ENCODE results near the gene AARS2.

AARS2 gene

GRCh38 chr6:44271406-44271723 is 41.8 kb downstream of the AARS2 start:
- no peaks in the 10 kb centered on the region for H3K9me3 ChIP-seq (ENCODE audit: control insufficient read depth in 2 of 2, low read length in 2 of 2)
- H3K4me1 ChIP-seq (ENCODE audit: control insufficient read depth in 2 of 2, insufficient read depth in 2 of 2, low read length in 2 of 2) = peaks cover 0 to 3% of the 10 kb centered on the region in 2 donors
- no peak overlapping the region for H3K9ac ChIP-seq (ENCODE audit: low read depth in 1 of 2, low read length in 2 of 2)
- no peak overlapping the region for H3K4me3 ChIP-seq (ENCODE audit: low read length in 2 of 2)
- H3K27ac ChIP-seq (ENCODE audit: low read depth in 2 of 2, low read length in 2 of 2) = no peak overlapping the region
- no peaks in the 10 kb centered on the region for H3K36me3 ChIP-seq (ENCODE audit: control insufficient read depth in 2 of 2, insufficient read depth in 2 of 2, low read length in 2 of 2)
- H3K27me3 ChIP-seq (ENCODE audit: control insufficient read depth in 2 of 2, insufficient read depth in 2 of 2, low read length in 2 of 2) = peaks cover 51 to 67% of the 10 kb centered on the region in 2 donors

GRCh38 chr6:44270526-44271405 is 42.4 kb downstream of the AARS2 start:
- Histone ChIP-seq H3K27me3 (ENCODE audit: control insufficient read depth in 2 of 2, insufficient read depth in 2 of 2, low read length in 2 of 2) (peaks cover 51 to 61% of the 10 kb centered on the region in 2 donors), H3K36me3 (ENCODE audit: control insufficient read depth in 2 of 2, insufficient read depth in 2 of 2, low read length in 2 of 2) (no peaks in the 10 kb centered on the region), H3K9ac (ENCODE audit: low read depth in 1 of 2, low read length in 2 of 2) (no peak overlapping the region), H3K9me3 (ENCODE audit: control insufficient read depth in 2 of 2, low read length in 2 of 2) (no peaks in the 10 kb centered on the region), H3K27ac (ENCODE audit: low read depth in 2 of 2, low read length in 2 of 2) (no peak overlapping the region), H3K4me1 (ENCODE audit: control insufficient read depth in 2 of 2, insufficient read depth in 2 of 2, low read length in 2 of 2) (peaks cover 0 to 2% of the 10 kb centered on the region in 2 donors), H3K4me3 (ENCODE audit: low read length in 2 of 2) (no peak overlapping the region)

- no peaks in the 10 kb centered on the region for H3K36me3 ChIP-seq (ENCODE audit: control insufficient read depth in 2 of 2, insufficient read depth in 2 of 2, low read length in 2 of 2)
- H3K27ac ChIP-seq (ENCODE audit: low read depth in 2 of 2, low read length in 2 of 2) = no peak within 1 kb of the TSS
- peaks cover 0 to under 1% of the 10 kb centered on the region in 2 donors for H3K4me1 ChIP-seq (ENCODE audit: control insufficient read depth in 2 of 2, insufficient read depth in 2 of 2, low read length in 2 of 2)
- H3K4me3 ChIP-seq (ENCODE audit: low read length in 2 of 2) = no peak within 1 kb of the TSS
- H3K27me3 ChIP-seq (ENCODE audit: control insufficient read depth in 2 of 2, insufficient read depth in 2 of 2, low read length in 2 of 2) = peaks cover 46 to 53% of the 10 kb centered on the region in 2 donors
- H3K9me3 ChIP-seq (ENCODE audit: control insufficient read depth in 2 of 2, low read length in 2 of 2) = no peaks in the 10 kb centered on the region
- no peak within 1 kb of the TSS for H3K9ac ChIP-seq (ENCODE audit: low read depth in 1 of 2, low read length in 2 of 2)
Measured at GRCh38 chr6:44269921-44270525, 43.1 kb downstream of the AARS2 start, which contains the start of gene TMEM151B. Gene TMEM151B, plus strand, starts transcription at chr6:44270450. Its CDS starts 293 bp downstream, at chr6:44270743.

- no peaks in the 10 kb centered on the region for H3K9me3 ChIP-seq (ENCODE audit: control insufficient read depth in 2 of 2, low read length in 2 of 2)
- no peak overlapping the region for H3K9ac ChIP-seq (ENCODE audit: low read depth in 1 of 2, low read length in 2 of 2)
- no peaks in the 10 kb centered on the region for H3K36me3 ChIP-seq (ENCODE audit: control insufficient read depth in 2 of 2, insufficient read depth in 2 of 2, low read length in 2 of 2)
- H3K27ac ChIP-seq (ENCODE audit: low read depth in 2 of 2, low read length in 2 of 2) = no peak overlapping the region
- H3K4me1 ChIP-seq (ENCODE audit: control insufficient read depth in 2 of 2, insufficient read depth in 2 of 2, low read length in 2 of 2) = peaks cover 6 to 7% of the 10 kb centered on the region in 2 donors
- peaks cover 44 to 50% of the 10 kb centered on the region in 2 donors for H3K27me3 ChIP-seq (ENCODE audit: control insufficient read depth in 2 of 2, insufficient read depth in 2 of 2, low read length in 2 of 2)
- no peak overlapping the region for H3K4me3 ChIP-seq (ENCODE audit: low read length in 2 of 2)
Measured at GRCh38 chr6:44269178-44269920, 43.8 kb downstream of the AARS2 start.

GRCh38 chr6:44268095-44268628 is 45.0 kb downstream of the AARS2 start:
- no peak overlapping the region for H3K27ac ChIP-seq (ENCODE audit: low read depth in 2 of 2, low read length in 2 of 2)
- H3K36me3 ChIP-seq (ENCODE audit: control insufficient read depth in 2 of 2, insufficient read depth in 2 of 2, low read length in 2 of 2) = no peaks in the 10 kb centered on the region
- H3K9me3 ChIP-seq (ENCODE audit: control insufficient read depth in 2 of 2, low read length in 2 of 2) = no peaks in the 10 kb centered on the region
- no peak overlapping the region for H3K9ac ChIP-seq (ENCODE audit: low read depth in 1 of 2, low read length in 2 of 2)
- H3K4me1 ChIP-seq (ENCODE audit: control insufficient read depth in 2 of 2, insufficient read depth in 2 of 2, low read length in 2 of 2) = peaks cover 18 to 19% of the 10 kb centered on the region in 2 donors
- H3K4me3 ChIP-seq (ENCODE audit: low read length in 2 of 2) = no peak overlapping the region
- H3K27me3 ChIP-seq (ENCODE audit: control insufficient read depth in 2 of 2, insufficient read depth in 2 of 2, low read length in 2 of 2) = peaks cover 33 to 42% of the 10 kb centered on the region in 2 donors

GRCh38 chr6:44267252-44267651 is 45.9 kb downstream of the AARS2 start:
- Histone ChIP-seq H3K9me3 (ENCODE audit: control insufficient read depth in 2 of 2, low read length in 2 of 2) (no peaks in the 10 kb centered on the region), H3K27ac (ENCODE audit: low read depth in 2 of 2, low read length in 2 of 2) (no peak overlapping the region), H3K4me1 (ENCODE audit: control insufficient read depth in 2 of 2, insufficient read depth in 2 of 2, low read length in 2 of 2) (peaks cover 25 to 28% of the 10 kb centered on the region in 2 donors), H3K9ac (ENCODE audit: low read depth in 1 of 2, low read length in 2 of 2) (no peak overlapping the region), H3K36me3 (ENCODE audit: control insufficient read depth in 2 of 2, insufficient read depth in 2 of 2, low read length in 2 of 2) (peaks cover 0 to 2% of the 10 kb centered on the region in 2 donors), H3K4me3 (ENCODE audit: low read length in 2 of 2) (no peak overlapping the region), H3K27me3 (ENCODE audit: control insufficient read depth in 2 of 2, insufficient read depth in 2 of 2, low read length in 2 of 2) (peaks cover 28 to 33% of the 10 kb centered on the region in 2 donors)

- H3K9me3 ChIP-seq (ENCODE audit: control insufficient read depth in 2 of 2, low read length in 2 of 2) = no peaks in the 10 kb centered on the region
- no peak overlapping the region for H3K9ac ChIP-seq (ENCODE audit: low read depth in 1 of 2, low read length in 2 of 2)
- no peak overlapping the region for H3K27ac ChIP-seq (ENCODE audit: low read depth in 2 of 2, low read length in 2 of 2)
- peaks cover 25 to 32% of the 10 kb centered on the region in 2 donors for H3K4me1 ChIP-seq (ENCODE audit: control insufficient read depth in 2 of 2, insufficient read depth in 2 of 2, low read length in 2 of 2)
- H3K36me3 ChIP-seq (ENCODE audit: control insufficient read depth in 2 of 2, insufficient read depth in 2 of 2, low read length in 2 of 2) = peaks cover 2 to 3% of the 10 kb centered on the region in 2 donors
- peaks cover 23 to 24% of the 10 kb centered on the region in 2 donors for H3K27me3 ChIP-seq (ENCODE audit: control insufficient read depth in 2 of 2, insufficient read depth in 2 of 2, low read length in 2 of 2)
- H3K4me3 ChIP-seq (ENCODE audit: low read length in 2 of 2) = no peak overlapping the region
Measured at GRCh38 chr6:44266347-44266746, 46.8 kb downstream of the AARS2 start.

GRCh38 chr6:44265722-44266233 is 47.4 kb downstream of the AARS2 start:
- Histone ChIP-seq H3K4me1 (ENCODE audit: control insufficient read depth in 2 of 2, insufficient read depth in 2 of 2, low read length in 2 of 2) (peaks cover 25 to 32% of the 10 kb centered on the region in 2 donors), H3K4me3 (ENCODE audit: low read length in 2 of 2) (peak overlapping the region; percentile 34 to 80), H3K27ac (ENCODE audit: low read depth in 2 of 2, low read length in 2 of 2) (no peak overlapping the region), H3K9ac (ENCODE audit: low read depth in 1 of 2, low read length in 2 of 2) (no peak overlapping the region), H3K9me3 (ENCODE audit: control insufficient read depth in 2 of 2, low read length in 2 of 2) (no peaks in the 10 kb centered on the region), H3K27me3 (ENCODE audit: control insufficient read depth in 2 of 2, insufficient read depth in 2 of 2, low read length in 2 of 2) (peaks cover 19 to 20% of the 10 kb centered on the region in 2 donors), H3K36me3 (ENCODE audit: control insufficient read depth in 2 of 2, insufficient read depth in 2 of 2, low read length in 2 of 2) (peaks cover 3 to 4% of the 10 kb centered on the region in 2 donors)

- H3K27ac ChIP-seq (ENCODE audit: low read depth in 2 of 2, low read length in 2 of 2) = peak within 1 kb of the TSS; percentile 46 to 79
- peaks cover 25 to 32% of the 10 kb centered on the region in 2 donors for H3K4me1 ChIP-seq (ENCODE audit: control insufficient read depth in 2 of 2, insufficient read depth in 2 of 2, low read length in 2 of 2)
- H3K27me3 ChIP-seq (ENCODE audit: control insufficient read depth in 2 of 2, insufficient read depth in 2 of 2, low read length in 2 of 2) = peaks cover 19 to 20% of the 10 kb centered on the region in 2 donors
- H3K4me3 ChIP-seq (ENCODE audit: low read length in 2 of 2) = peak within 1 kb of the TSS; percentile 80 to 87
- H3K9me3 ChIP-seq (ENCODE audit: control insufficient read depth in 2 of 2, low read length in 2 of 2) = no peaks in the 10 kb centered on the region
- H3K36me3 ChIP-seq (ENCODE audit: control insufficient read depth in 2 of 2, insufficient read depth in 2 of 2, low read length in 2 of 2) = peaks cover 6 to 7% of the 10 kb centered on the region in 2 donors
- peak within 1 kb of the TSS; percentile 81 to 88 for H3K9ac ChIP-seq (ENCODE audit: low read depth in 1 of 2, low read length in 2 of 2)
Measured at GRCh38 chr6:44265007-44265721, 48.0 kb downstream of the AARS2 start, which contains the start of gene NFKBIE. Gene NFKBIE, minus strand, starts transcription at chr6:44265551. Its CDS starts 205 bp downstream, at chr6:44265346.
